RWPE2 (cell line): ENCODE data around the gene GFER.
"Not testable (repeated sequence)": the region's sequence is repeated elsewhere in the genome, so short reads cannot be mapped to it uniquely, and the experiment has no call there.

Experiments used
- ATAC-seq: fragments of 200-7000 bp; cut with Tn5 transposase; 3 replicates; pipeline ENCODE4 v1.9.1; 2021; ENCODE audit warnings: low read depth
- DNase-seq: peaks from one replicate; pipeline ENCODE4 v3.0.0-alpha.2; 2020; ENCODE audit warnings: low spot score
- H3K27ac ChIP-seq: fragments of 450-650 bp; 2 replicates; pipeline ENCODE4 v1.5.1; 2017; ENCODE audit warnings: mild to moderate bottlenecking; ENCODE audit not compliant: poor library complexity, severe bottlenecking
- H3K27me3 ChIP-seq: fragments of 250-450 bp; sonication (Bioruptor Pico); 2 replicates; pipeline ENCODE4 v1.5.1; 2021; ENCODE audit warnings: mild to moderate bottlenecking, moderate library complexity; ENCODE audit not compliant: insufficient read depth, poor library complexity, severe bottlenecking
- H3K36me3 ChIP-seq: fragments of 250-450 bp; sonication (Bioruptor Pico); 2 replicates; pipeline ENCODE4 v1.5.1; 2020; ENCODE audit warnings: low read depth, mild to moderate bottlenecking, moderate library complexity
- H3K4me1 ChIP-seq: fragments of 250-450 bp; sonication (Bioruptor Pico); 2 replicates; pipeline ENCODE4 v1.5.1; 2021; ENCODE audit warnings: mild to moderate bottlenecking, moderate library complexity; ENCODE audit not compliant: insufficient read depth, poor library complexity, severe bottlenecking
- H3K4me3 ChIP-seq: fragments of 250-450 bp; sonication (Bioruptor Pico); 2 replicates; pipeline ENCODE4 v1.5.1; 2021; ENCODE audit warnings: mild to moderate bottlenecking, moderate library complexity; ENCODE audit not compliant: severe bottlenecking
- H3K9me3 ChIP-seq: fragments of 250-450 bp; sonication (Bioruptor Pico); 2 replicates; pipeline ENCODE4 v1.5.1; 2021; ENCODE audit warnings: mild to moderate bottlenecking, moderate library complexity; ENCODE audit not compliant: severe bottlenecking
- CTCF ChIP-seq: fragments of 450-650 bp; IDR thresholded peaks from one replicate; pipeline ENCODE4 v1.5.1; 2017; ENCODE audit warnings: mild to moderate bottlenecking, moderate library complexity; ENCODE audit not compliant: poor library complexity, severe bottlenecking

Gene GFER

GRCh38 chr16:2033057-2033908, 49.3 kb downstream of the GFER start:
- no peaks in the 10 kb centered on the region for H3K9me3 ChIP-seq
- H3K4me3 ChIP-seq = no peak overlapping the region
- H3K36me3 ChIP-seq = no peaks in the 10 kb centered on the region
- peak overlapping the region; percentile 15 for H3K27ac ChIP-seq
- peaks cover 9% of the 10 kb centered on the region for H3K4me1 ChIP-seq
- DNase-seq = peak; percentile 66
- H3K27me3 ChIP-seq = no peaks in the 10 kb centered on the region
- no peak for TF ChIP-seq CTCF
- peak; percentile 75 for ATAC-seq

- not testable (repeated sequence) for H3K4me3 ChIP-seq, DNase-seq, ATAC-seq, H3K27me3 ChIP-seq, H3K4me1 ChIP-seq, H3K36me3 ChIP-seq, H3K9me3 ChIP-seq
- H3K27ac ChIP-seq = peak overlapping the region; percentile 15
These were observed 50.1 kb downstream of the GFER start for GRCh38 chr16:2033909-2034695.

GRCh38 chr16:2034696-2035430, 50.9 kb downstream of the GFER start:
- Histone ChIP-seq H3K36me3 (no peaks in the 10 kb centered on the region), H3K27me3 (no peaks in the 10 kb centered on the region), H3K4me1 (peaks cover 9% of the 10 kb centered on the region), H3K4me3 (no peak overlapping the region), H3K9me3 (no peaks in the 10 kb centered on the region), H3K27ac (peak overlapping the region; percentile 21)
- TF ChIP-seq CTCF = no peak
- DNase-seq (no peak), ATAC-seq (no peak)

GRCh38 chr16:2035431-2036199, 51.6 kb downstream of the GFER start:
- H3K27me3 ChIP-seq = no peaks in the 10 kb centered on the region
- peaks cover 9% of the 10 kb centered on the region for H3K4me1 ChIP-seq
- no peak for TF ChIP-seq CTCF
- no peaks in the 10 kb centered on the region for H3K36me3 ChIP-seq
- ATAC-seq = peak; percentile 26
- H3K9me3 ChIP-seq = no peaks in the 10 kb centered on the region
- DNase-seq = peak; percentile 62
- peak overlapping the region; percentile 21 for H3K27ac ChIP-seq
- H3K4me3 ChIP-seq = no peak overlapping the region
